ENCODE measurements around the gene TTLL9.

Gene TTLL9

DNA sequence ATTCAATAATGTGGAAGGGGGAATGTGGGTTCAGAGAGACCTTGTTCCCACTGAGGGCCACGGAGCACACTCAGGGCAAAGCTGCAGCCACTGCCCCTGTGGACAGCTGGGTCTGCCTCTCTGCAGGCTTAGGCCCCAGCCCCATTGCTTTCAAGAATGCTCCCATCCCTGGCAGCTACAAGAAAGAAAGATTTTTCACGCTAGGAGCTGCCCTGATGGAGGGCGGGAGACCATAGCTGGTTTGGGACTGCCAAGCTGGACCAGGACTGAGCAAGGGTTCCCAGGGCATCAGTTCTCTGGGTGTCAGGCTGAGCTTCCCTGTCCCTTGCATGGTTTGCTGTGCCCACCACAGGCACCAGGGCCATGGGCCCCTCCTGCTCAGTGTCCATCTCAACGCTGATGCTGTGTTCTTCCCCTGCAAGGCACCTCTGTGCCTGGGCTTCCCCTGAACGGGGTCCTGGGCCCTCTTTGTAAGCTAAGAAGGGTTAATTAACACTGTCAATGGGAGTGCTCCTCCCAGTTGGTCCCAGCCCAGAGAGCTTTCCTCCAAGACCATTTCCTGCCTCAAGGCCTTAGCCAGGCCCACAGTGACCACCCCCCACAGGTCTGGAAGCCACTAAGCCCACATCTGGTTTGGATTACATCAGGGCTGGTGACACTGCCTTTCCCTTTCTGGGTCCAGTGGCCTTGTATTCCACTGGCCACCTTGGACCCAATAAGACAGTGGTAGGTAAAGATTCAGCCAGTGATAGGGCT lies 33.4 kb upstream of the TTLL9 start:
- in situ Hi-C loops (cut with MboI; ENCODE audit: low sequenced_read_pairs), result loop anchor here (10.0 kb wide), 1 partner anchor 258 kb away; no protein-coding TSS in a partner anchor

DNA sequence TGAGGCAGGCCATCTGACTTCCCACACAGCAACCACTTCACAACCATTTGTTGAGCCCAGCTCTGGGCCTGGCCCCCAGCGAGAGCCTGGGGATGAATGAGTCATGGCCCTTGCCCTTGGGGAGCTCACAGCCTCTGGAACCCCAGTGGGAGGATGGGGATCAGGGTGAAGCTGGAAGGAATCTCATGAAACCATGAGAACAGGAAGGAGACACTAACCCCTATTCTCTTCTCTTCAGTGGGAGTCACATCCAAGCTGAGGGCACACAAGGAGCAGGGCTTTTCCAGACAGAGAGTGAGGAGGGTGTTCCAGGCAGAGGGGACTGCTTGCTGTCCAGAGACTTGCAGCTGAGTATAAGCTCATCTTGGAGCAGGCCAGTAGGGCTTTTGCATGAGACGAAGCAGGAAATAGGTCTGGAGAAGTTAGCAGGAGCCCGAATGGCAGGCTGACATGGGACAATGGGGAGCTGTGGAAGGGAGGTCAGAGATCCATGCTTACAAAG lies 32.5 kb upstream of the TTLL9 start:
- in situ Hi-C loops (cut with MboI; ENCODE audit: low sequenced_read_pairs), result loop anchor here (10.0 kb wide), 1 partner anchor 257 kb away; no protein-coding TSS in a partner anchor

DNA sequence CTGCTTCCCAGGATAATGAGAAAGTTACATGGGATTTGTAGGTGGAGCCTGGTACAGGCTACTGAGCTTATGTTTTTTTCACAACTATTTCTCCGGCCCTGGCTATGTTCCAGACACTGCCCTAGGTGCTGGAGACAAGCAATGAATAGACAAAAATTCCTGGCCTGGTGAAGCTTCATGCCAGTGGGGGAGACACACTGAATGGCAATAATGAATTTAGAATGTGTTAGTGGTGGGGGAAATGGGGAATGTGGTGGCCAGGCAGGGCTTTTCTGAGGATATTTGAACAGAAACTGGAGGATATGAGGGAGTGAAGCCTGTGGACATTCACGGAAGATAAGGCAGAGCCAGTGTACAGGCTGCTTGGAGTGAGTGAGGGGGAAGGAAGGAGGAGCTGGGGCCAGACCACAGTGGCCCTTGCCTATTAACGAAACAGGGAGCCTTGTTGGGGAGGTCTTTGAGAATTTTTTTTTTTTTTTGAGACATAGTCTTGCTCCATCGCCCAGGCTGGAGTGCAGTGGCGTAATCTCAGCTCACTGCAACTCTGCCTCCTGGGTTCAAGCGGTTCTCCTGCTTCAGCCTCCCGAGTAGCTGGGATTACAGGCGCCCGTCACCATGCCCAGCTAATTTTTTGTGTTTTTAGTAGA lies 31.7 kb upstream of the TTLL9 start:
- in situ Hi-C loops (cut with MboI; ENCODE audit: low sequenced_read_pairs), result loop anchor here (10.0 kb wide), 1 partner anchor 256 kb away; no protein-coding TSS in a partner anchor

DNA sequence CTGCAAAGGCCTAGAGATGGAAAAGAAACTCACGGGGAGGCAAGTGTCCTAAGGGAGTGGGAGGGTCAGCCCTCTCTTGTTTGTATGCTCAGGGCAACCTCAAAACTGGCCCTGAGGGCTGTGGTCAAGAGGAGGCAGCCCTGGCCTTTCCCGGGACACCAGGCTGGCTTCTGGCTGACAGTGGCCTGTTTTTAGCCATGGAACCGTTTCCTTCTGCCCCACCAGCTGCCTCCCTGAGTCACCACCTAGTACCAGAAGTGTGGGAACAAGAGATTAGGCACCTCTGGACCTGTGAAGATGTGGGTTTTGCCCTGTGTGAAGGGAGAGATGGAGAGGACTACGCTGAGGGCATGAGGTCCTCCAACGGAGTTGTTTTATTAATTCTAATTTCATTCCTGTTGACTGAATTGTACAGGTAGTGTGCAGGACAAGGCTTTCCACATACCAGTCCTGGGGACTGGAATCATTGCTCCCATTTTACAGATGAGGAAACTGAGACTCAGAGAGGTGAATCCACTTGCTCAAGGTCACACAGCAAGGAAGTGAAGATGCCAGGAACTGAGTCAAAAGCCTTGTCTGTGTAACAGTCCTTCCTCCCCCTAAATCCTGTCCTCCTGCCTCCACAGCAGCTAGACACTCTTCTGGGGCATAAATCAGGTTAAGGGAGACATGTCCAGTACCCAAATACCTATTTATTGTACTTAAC lies 30.5 kb upstream of the TTLL9 start:
- in situ Hi-C loops (cut with MboI; ENCODE audit: low sequenced_read_pairs), result loop anchor here (10.0 kb wide), 1 partner anchor 255 kb away; no protein-coding TSS in a partner anchor

DNA sequence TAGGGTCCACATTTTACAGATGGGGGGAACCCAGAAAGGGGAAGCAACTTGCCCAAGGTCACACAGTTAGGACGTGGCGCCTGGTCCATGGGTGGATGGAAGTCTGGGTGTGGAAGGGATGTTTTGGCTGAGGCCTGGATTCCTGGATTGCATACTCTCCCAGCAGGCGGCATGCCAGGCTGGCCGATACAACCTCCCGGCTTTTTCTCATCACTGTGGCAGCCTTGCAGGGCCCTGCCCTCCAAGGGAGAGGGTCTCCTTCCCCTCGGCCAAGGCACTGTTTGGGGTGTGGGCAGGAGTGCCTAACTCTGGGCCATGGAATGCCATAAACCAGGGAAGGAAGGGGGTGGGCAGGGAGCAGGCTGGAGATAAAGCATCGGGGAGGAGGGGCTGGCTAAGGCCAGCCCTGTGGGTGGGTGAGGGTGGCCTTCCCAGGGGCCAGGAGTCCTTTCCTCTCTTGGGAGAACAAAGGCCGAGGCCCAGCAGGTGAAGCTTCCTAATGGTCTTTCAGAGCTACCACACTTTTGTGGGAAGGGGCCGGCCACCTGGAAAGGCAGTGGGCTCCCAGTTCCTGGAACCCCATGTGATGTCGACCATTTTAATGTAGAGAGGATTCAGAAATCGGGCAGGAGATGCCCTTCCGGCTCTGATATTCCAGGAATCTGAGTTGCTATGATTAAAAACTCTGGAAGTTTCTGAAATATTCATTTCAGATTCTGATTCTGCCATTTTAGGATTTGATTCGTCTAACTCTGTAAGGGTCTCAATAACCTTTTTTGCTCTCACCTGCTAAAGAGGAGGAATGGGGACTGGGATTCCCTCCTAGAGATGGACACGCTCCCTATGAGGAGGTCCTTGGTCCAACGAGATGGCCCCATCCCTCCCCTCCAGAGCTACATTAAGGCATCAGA lies 29.3 kb upstream of the TTLL9 start:
- in situ Hi-C loops (cut with MboI; ENCODE audit: low sequenced_read_pairs), result no loop called here

- in situ Hi-C loops (cut with MboI; ENCODE audit: low sequenced_read_pairs), result no loop called here
Observed at GRCh38 chr20:31841928-31842327, 28.5 kb upstream of the TTLL9 start.

DNA sequence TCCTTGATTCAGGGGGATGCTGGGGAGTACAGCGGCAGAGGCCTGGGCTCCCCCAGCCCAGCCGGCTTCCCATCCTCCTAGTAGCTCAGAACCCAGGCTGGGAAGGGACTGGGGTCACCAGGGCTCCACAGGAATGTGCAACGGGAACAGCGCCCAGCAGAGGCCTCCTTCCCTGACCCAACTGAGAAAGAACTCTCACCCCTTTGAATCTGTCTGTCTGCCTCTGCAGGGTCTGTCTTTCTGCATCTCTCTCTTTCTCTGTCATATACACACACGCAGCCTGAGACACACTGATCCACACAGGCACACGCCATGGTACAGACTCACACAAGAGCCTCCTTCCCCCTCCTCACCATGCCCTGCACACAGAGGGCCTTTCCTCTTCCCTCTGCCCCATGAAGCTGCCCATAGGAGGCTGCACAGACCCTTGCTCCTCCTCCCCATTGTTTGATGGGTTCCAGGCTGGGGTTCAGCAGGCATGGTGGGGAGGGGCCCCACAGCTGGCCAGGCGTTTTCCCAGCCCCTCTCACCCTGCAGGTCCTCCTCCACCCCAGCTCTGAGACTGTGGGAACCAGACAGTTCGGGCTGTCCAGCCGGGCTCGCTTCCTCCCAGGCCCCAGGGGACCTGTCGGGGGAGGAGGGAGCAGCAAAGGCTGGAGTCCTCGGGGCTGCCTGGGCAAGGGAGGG lies 27.8 kb upstream of the TTLL9 start:
- in situ Hi-C loops (cut with MboI; ENCODE audit: low sequenced_read_pairs), result no loop called here

DNA sequence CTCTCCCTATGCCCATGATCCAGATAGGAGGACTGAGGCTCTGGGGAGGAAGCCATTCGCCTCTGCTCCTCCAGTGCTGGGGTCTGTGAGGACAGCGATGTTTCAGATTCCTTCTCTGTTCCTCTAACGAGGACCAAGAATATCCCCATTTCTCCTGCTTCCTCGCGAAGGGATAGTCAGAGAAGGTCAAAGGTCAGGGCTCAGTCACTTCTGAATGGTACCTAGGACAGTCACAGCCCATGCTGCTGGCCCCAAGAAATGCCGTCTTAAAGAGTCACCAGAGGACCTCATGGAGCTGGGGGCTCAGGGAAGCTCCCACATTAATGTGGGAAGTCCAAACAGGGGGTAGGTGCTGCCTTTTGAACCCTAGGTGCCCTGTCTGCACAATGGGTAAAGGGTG lies 27.1 kb upstream of the TTLL9 start:
- in situ Hi-C loops (cut with MboI; ENCODE audit: low sequenced_read_pairs), result no loop called here

GRCh38 chr20:31843881-31844280 lies 26.6 kb upstream of the TTLL9 start:
- in situ Hi-C loops (cut with MboI; ENCODE audit: low sequenced_read_pairs), result no loop called here

DNA sequence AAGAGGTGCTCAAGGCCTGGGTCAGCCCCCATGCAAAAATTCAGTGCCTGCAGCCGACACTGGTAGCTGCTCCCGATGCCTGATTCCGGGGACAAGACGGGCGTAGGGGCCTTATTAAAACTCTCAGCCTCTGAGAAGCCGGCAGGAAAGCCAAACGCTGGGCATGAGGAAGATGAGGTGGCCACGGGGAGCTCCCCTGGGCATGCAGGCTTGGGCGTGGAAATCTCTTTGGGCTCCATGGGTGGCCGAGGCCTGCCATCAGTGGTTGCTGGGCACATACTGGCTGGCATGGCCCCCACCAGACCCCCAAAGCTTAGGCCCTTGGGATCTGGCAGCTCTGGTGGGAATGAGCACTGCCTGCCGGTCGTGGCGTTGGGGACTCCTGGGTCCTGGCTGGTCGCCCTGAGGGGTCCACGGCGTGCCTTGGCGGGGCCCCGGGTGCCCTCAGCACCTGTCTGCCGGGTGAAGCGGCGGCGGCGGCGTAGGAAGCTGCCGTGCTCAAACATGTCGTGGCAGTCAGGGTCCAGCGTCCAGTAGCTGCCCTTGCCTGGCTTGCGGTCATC lies 25.6 kb upstream of the TTLL9 start:
- in situ Hi-C loops (cut with MboI; ENCODE audit: low sequenced_read_pairs), result no loop called here

DNA sequence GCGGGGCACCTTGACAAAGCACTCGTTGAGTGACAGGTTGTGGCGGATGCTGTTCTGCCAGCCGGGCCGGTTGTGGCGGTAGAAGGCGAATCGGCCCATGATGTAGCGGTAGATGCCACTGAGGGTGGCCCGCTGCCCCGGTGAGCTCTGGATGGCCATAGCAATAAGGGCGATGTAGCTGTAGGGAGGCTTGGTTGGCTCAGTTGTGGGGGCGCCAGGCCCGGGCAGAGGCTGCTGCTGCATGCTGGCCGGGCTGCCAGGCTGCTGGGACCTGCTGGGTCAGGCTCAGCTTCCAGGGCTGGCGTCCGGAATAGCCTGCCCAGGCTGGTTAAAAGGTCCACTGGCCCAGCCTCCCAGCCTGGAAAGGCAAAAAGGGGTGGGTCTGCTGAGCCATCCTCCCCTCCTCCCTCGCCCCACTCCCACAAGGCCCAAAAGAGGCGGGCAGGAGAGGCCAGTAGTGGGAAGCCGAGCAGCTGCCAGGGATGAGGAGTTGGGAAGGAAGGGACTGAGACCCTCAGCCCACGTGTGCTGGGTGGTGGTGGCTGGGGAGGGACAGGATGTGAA lies 25.1 kb upstream of the TTLL9 start, which contains the start of gene FOXS1:
TSS of gene FOXS1 (minus strand) at position 305 of the 564 bp plus-strand sequence. CDS start at position 243, 62 bp downstream.
- in situ Hi-C loops (cut with MboI; ENCODE audit: low sequenced_read_pairs), result no loop called here

- in situ Hi-C loops (cut with MboI; ENCODE audit: low sequenced_read_pairs), result no loop called here
Observed at GRCh38 chr20:31846793-31847138, 23.7 kb upstream of the TTLL9 start.

DNA sequence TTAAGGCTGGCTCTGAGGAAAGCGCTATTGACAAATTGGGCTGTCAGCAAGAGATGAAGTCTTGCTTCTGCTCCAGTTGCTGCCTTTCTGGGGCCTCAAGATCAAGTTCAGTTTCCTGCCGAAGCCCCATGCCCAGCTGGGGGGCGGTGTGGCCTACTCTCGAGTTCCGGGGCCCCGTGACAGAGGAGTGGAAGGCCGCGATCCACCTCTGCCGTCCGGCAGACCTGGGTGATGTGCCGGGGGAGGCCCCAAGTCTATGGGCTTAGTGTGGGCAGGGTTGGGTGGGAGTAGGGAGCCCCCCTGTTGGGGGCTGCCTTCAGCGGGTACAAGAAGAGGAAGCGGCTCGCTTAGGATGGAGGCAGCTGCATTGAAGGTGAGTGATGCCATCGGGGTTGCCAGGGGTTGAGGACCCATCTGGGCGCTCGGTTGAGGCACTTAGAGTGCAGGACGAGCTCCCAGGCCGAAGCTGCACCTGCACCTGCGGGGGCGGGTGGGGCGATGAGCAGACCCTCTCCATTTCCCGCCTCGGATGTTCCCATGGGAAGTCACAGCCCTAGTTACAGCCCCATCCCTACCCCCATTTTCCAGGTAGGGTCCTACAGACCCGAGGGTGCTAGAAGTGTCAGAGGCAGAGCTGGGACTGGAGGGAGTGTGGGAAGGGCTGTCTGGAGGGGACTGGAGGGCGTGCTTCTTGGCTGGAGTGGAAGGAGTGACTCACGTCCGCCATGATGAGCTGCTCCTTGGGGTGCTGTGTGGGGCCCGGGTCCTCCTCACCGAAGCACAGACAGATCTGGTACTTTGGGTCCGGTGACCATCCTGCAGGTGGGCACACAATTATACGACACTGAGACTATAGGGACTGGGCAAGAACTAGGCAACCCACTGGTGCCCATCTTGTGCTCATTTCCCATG lies 22.1 kb upstream of the TTLL9 start:
- in situ Hi-C loops (cut with MboI; ENCODE audit: low sequenced_read_pairs), result no loop called here

DNA sequence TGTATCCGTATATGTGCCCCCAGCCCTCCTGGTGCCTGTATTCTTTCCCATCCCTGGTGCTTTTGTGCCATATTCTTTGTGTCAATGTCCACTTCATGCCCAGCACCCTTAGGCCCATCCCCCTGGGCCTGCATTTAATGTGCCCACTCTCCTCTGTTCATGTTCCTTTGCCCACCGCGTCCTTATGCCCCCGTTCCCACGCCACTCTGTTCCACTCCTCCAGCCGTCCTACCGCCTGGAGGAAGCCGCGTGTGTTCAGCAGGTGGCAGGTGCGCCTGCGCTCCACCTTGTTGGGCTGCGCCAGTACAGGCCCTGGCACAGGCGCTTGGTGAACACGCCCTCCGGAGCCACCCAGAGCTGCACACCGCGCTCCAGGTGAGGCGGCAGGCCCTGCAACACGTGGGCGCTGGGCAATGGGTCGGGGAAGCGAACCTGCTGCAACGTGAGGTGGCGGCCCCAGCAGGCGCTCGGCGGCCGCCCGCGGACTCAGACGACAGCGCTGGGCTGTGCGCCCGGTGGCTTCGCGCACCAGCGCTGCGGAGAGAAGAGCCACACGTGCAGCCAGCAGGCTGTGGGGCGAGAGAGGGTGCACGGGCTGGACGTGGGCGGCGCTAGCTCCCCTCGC lies 21.0 kb upstream of the TTLL9 start:
- in situ Hi-C loops (cut with MboI; ENCODE audit: low sequenced_read_pairs), result no loop called here

DNA sequence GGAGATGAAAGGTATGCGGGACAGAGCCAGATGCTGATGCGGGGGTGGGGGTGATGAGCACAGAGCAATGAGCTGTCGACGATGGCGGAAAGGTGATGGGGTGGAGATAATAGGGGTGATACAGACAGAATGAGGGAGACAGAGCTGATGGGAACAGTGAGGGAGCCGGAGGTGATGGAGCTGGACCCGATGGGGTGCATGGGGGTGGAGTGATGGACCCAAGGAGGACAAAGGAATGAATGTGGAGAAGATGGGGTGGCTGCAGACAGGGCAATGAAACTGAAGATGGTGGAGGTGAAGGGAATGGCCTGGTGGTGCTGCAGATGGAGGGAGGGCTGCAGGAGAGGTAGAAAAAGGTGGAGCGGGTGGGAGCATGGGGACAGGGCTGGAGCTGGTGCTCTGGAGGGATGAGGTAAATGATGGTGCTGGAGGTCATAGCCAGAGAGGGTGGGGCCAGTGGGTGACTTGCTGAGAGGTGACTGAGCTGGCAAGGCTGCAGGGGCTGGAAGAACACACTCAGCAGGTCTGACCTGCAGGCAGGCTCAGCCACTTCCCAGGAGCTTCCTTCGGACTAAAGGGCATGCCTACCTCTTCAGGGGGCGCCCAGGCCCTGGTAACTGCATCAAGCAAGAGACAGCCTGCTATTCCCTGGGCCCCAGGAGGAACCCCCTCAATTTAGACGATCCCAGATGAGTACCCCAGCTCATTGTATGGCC lies 19.0 kb upstream of the TTLL9 start:
- in situ Hi-C loops (cut with MboI; ENCODE audit: low sequenced_read_pairs), result no loop called here

GRCh38 chr20:31853481-31853880 lies 17.0 kb upstream of the TTLL9 start:
- in situ Hi-C loops (cut with MboI; ENCODE audit: low sequenced_read_pairs), result no loop called here

- in situ Hi-C loops (cut with MboI; ENCODE audit: low sequenced_read_pairs), result no loop called here
Observed at GRCh38 chr20:31856516-31856915, 13.9 kb upstream of the TTLL9 start.
